ENCODE results near the gene TMCO4.

DNA sequence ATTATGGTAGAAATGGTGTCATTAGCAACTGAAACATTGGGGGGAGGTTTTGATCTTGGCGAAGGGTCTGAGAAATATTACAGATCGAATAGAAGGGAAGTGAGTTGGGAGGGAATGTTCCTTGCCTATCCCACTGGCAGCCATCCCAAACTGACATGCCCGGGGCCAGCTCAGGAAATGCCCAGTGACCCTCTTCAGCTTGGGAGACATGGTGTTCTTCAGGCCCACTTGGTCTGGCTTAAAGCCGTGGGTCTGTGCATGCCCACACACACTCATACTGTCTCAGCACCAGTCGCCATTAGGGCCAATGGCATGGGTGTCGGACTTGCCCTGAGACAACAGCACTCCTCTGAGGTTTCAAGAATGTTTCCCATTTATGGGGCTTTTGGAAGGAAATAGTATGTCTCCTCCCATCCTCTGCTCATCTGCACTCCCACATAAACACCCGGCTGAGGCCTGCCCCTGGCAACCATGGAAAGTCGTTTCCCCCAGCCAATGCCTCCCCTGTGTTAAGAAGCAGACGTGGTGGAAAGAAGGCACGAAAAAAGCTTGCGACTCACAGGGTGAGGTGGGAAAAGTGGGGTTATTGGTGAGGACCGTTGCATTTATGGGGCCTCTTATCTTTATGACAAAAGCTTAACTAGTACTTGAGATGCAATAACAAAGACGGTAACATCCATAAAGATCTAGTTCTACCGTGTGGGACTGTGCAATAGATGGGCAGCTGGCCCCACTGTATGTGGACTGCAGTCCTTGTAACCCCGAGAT is 13.3 kb upstream of the TMCO4 start:
- TF ChIP-seq, protein P1, sequence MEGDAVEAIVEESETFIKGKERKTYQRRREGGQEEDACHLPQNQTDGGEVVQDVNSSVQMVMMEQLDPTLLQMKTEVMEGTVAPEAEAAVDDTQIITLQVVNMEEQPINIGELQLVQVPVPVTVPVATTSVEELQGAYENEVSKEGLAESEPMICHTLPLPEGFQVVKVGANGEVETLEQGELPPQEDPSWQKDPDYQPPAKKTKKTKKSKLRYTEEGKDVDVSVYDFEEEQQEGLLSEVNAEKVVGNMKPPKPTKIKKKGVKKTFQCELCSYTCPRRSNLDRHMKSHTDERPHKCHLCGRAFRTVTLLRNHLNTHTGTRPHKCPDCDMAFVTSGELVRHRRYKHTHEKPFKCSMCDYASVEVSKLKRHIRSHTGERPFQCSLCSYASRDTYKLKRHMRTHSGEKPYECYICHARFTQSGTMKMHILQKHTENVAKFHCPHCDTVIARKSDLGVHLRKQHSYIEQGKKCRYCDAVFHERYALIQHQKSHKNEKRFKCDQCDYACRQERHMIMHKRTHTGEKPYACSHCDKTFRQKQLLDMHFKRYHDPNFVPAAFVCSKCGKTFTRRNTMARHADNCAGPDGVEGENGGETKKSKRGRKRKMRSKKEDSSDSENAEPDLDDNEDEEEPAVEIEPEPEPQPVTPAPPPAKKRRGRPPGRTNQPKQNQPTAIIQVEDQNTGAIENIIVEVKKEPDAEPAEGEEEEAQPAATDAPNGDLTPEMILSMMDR (IDR thresholded peaks at IDR 0.05), result no peak
- TF ChIP-seq POLR2A (IDR thresholded peaks at IDR 0.05), result no peak
